ENCODE results near the gene VBP1.
"Not testable (repeated sequence)": the region's sequence is repeated elsewhere in the genome, so short reads cannot be mapped to it uniquely, and the experiment has no call there.

Gene VBP1

GRCh38 chrX:155263854-155264628 lies 47.8 kb downstream of the VBP1 start, which contains the start of gene RAB39B:
Gene RAB39B (minus strand): TSS chrX:155264491. CDS start chrX:155264288, 203 bp downstream.
- DNase-seq (ENCODE audit: low read depth): peak; percentile 78

GRCh38 chrX:155266439-155266838 lies 50.2 kb downstream of the VBP1 start:
- no peak for DNase-seq (ENCODE audit: low read depth)

GRCh38 chrX:155267995-155268394 lies 51.7 kb downstream of the VBP1 start:
- not testable (repeated sequence) for DNase-seq (ENCODE audit: low read depth)

- DNase-seq (ENCODE audit: low read depth): no peak
These were observed 54.7 kb downstream of the VBP1 start for GRCh38 chrX:155270969-155271368.

GRCh38 chrX:155279873-155280272 lies 63.6 kb downstream of the VBP1 start:
- DNase-seq (ENCODE audit: low read depth): no peak

Data from ELR (cell line).